Measurements from ENCODE around the gene ARFGAP1. TPM values are rescaled to one million over a fixed set of nuclear protein-coding genes. Genes with fewer than 3 reads are reported as not detected.
"Not testable (repeated sequence)": the region's sequence is repeated elsewhere in the genome, so short reads cannot be mapped to it uniquely, and the experiment has no call there.

ARFGAP1 gene
- total and polyA plus RNA-seq, 2 donors, result 53.1 to 56.3 TPM

DNA sequence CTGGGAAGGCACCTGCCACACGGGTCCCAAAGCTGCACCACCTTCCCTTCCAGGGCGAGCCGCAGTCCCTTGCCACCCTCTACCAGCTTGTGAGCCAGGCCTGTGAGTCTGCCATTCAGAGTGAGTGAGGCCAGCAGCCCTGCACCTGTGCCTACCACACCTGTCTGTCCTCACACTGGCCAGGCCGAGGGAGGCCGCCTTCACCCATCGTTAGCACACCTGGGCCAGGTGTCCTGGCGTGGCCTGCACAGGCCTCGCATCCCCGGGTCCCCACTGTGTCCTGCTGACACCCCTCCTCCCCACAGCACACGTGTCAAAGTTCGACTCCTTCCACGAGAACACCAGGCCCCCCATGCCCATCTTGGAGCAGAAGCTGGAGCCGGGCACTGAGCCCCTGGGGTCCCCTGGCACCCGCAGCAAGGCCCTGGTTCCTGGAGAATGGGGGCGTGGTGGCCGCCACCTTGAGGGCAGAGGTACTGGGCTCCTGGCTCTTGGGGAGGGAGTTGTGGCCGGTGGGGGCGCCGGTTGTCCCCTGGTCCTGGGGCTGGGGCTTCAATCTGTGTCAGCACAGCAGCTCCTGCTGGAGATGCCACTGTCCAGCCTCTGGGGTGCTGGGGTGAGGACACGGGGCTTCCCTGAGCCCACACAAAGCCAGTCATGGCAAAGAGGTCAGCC lies 55.5 kb downstream of the ARFGAP1 start:
- Histone ChIP-seq H3K4me3 (ENCODE audit: low read depth, low read length) (no peak overlapping the region), H3K27ac (ENCODE audit: low read depth) (no peak overlapping the region), H3K4me1 (ENCODE audit: insufficient read depth) (no peaks in the 10 kb centered on the region), H3K36me3 (ENCODE audit: insufficient read depth) (no peaks in the 10 kb centered on the region)
- 82% methylated on average over 20 of the region's 20 CpGs for WGBS
- DNase-seq (ENCODE audit: extremely low spot score), result no peak

- H3K4me1 ChIP-seq (ENCODE audit: insufficient read depth), result no peaks in the 10 kb centered on the region
- no peak overlapping the region for H3K27ac ChIP-seq (ENCODE audit: low read depth)
- 62% methylated on average over 21 of the region's 21 CpGs for WGBS
- DNase-seq (ENCODE audit: extremely low spot score), result no peak
- H3K36me3 ChIP-seq (ENCODE audit: insufficient read depth), result no peaks in the 10 kb centered on the region
- no peak overlapping the region for H3K4me3 ChIP-seq (ENCODE audit: low read depth, low read length)
These were observed 56.2 kb downstream of the ARFGAP1 start for GRCh38 chr20:63328718-63329275.

- H3K4me3 ChIP-seq (ENCODE audit: low read depth, low read length), result no peak overlapping the region
- no peak overlapping the region for H3K27ac ChIP-seq (ENCODE audit: low read depth)
- no peaks in the 10 kb centered on the region for H3K36me3 ChIP-seq (ENCODE audit: insufficient read depth)
- no peak for DNase-seq (ENCODE audit: extremely low spot score)
- WGBS, result 87% methylated on average over 18 of the region's 18 CpGs
- H3K4me1 ChIP-seq (ENCODE audit: insufficient read depth), result no peaks in the 10 kb centered on the region
These were observed 56.9 kb downstream of the ARFGAP1 start for GRCh38 chr20:63329331-63330083.

GRCh38 chr20:63330084-63330760 lies 57.6 kb downstream of the ARFGAP1 start:
- no peaks in the 10 kb centered on the region for H3K4me1 ChIP-seq (ENCODE audit: insufficient read depth)
- H3K27ac ChIP-seq (ENCODE audit: low read depth), result no peak overlapping the region
- WGBS, result 73% methylated on average over 20 of the region's 20 CpGs
- no peak for DNase-seq (ENCODE audit: extremely low spot score)
- H3K36me3 ChIP-seq (ENCODE audit: insufficient read depth), result no peaks in the 10 kb centered on the region
- no peak overlapping the region for H3K4me3 ChIP-seq (ENCODE audit: low read depth, low read length)

DNA sequence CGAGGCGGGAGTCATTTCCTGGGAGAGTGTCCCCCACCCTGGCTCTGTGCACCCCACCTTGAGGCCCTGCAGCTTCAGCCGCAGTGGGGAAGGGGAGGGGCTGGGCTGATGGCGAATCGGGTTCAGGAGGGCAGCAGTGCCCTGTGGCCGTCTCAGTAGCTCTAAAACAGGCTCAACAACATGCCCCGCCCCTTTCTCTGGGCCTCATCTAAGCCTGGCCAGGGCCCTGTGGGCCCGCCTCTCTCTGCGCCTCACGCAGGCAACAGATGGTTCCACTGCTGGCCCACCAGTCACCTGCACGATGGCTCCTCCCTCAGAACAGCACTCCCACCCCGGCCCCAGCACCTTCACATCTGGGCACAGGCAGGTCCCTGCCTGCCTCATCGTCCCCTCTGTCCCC lies 58.3 kb downstream of the ARFGAP1 start:
- H3K36me3 ChIP-seq (ENCODE audit: insufficient read depth), result no peaks in the 10 kb centered on the region
- no peak overlapping the region for H3K4me3 ChIP-seq (ENCODE audit: low read depth, low read length)
- H3K27ac ChIP-seq (ENCODE audit: low read depth), result no peak overlapping the region
- 36% methylated on average over 13 of the region's 13 CpGs for WGBS
- no peak for DNase-seq (ENCODE audit: extremely low spot score)
- no peaks in the 10 kb centered on the region for H3K4me1 ChIP-seq (ENCODE audit: insufficient read depth)

- Histone ChIP-seq H3K27ac (ENCODE audit: low read depth) (no peak overlapping the region), H3K36me3 (ENCODE audit: insufficient read depth) (no peaks in the 10 kb centered on the region), H3K4me1 (ENCODE audit: insufficient read depth) (no peaks in the 10 kb centered on the region), H3K4me3 (ENCODE audit: low read depth, low read length) (no peak overlapping the region)
- no peak for DNase-seq (ENCODE audit: extremely low spot score)
- WGBS, result 97% methylated on average over 8 of the region's 8 CpGs
These were observed 59.3 kb downstream of the ARFGAP1 start for GRCh38 chr20:63331741-63332400.

DNA sequence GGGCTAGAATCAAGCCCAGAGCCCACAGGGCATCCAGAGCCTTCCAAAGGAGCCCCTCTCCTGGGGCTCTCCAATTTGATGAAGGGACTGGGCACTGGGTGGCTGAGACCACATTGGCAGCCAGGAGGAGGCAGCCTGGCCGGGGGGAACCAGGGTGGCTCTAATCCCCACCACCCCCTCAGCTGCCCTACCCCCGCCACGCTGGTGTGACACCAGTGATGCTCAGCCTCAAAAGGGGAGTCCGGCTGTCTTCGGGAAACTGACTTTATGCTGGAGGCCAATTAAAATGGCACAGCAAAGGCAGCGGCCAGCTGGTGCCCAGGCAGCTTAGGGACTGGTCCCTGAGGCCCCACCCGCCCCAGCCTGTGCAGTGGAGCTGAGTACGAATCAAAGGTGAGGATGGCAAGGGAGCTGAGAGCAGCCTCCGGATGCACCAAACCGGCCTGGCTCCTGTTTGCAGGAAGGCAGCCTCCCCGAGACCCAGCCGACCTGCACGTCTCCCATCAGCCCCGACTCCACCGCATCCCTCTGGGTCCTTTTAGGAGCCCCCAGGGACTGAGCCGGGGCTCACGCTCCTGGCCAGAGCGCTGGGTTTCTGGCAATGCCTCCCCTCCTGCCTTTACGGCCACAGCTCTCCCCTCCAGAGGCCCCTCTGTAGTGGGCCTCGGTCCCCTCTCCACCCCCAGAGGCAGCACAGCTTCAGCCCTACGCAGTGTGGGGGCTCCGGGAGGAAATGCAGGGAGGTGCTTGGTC lies 60.1 kb downstream of the ARFGAP1 start:
- DNase-seq (ENCODE audit: extremely low spot score), result no peak
- no peaks in the 10 kb centered on the region for H3K36me3 ChIP-seq (ENCODE audit: insufficient read depth)
- H3K4me1 ChIP-seq (ENCODE audit: insufficient read depth), result no peaks in the 10 kb centered on the region
- H3K27ac ChIP-seq (ENCODE audit: low read depth), result no peak overlapping the region
- no peak overlapping the region for H3K4me3 ChIP-seq (ENCODE audit: low read depth, low read length)
- 70% methylated on average over 22 of the region's 22 CpGs for WGBS

DNA sequence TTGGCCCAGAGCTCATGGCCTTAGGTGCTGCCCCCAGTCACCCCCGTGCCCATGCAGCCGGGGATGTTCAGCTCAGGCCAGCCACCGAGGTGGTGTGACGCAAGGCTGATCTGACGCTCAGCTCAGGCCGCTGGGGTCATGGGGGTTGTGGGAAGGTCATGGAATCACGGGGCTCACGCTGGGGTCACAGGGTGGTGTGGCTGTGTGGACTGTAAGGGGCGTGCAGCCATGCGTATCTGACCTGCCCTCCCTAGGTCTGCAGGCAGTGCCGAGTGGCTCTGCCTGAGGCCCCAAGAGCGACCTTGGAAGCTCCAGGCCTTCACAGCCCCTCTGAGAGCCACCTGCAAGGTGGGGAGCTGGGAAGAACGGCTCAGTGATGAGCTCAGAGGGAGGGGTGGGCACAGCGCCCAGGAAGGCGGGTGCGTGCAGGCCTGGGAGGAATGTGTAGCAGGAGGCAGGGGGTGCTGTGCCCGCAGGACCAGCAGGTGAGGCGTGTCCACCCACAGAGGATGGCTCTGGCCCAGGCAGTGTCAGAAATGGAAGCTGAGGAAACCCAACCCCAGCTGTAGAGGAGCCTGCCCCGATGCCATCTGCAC lies 60.7 kb downstream of the ARFGAP1 start:
- no peak overlapping the region for H3K27ac ChIP-seq (ENCODE audit: low read depth)

GRCh38 chr20:63334356-63334755 lies 61.7 kb downstream of the ARFGAP1 start:
- H3K27ac ChIP-seq (ENCODE audit: low read depth), result no peak overlapping the region
- H3K36me3 ChIP-seq (ENCODE audit: insufficient read depth), result no peaks in the 10 kb centered on the region
- WGBS, result 93% methylated on average over 8 of the region's 8 CpGs
- no peaks in the 10 kb centered on the region for H3K4me1 ChIP-seq (ENCODE audit: insufficient read depth)
- H3K4me3 ChIP-seq (ENCODE audit: low read depth, low read length), result no peak overlapping the region
- no peak for DNase-seq (ENCODE audit: extremely low spot score)

More for the DNA sequence above, 60.7 kb downstream of the ARFGAP1 start:
- no peaks in the 10 kb centered on the region for H3K4me1 ChIP-seq (ENCODE audit: insufficient read depth)
- no peaks in the 10 kb centered on the region for H3K36me3 ChIP-seq (ENCODE audit: insufficient read depth)
- DNase-seq (ENCODE audit: extremely low spot score), result no peak
- 78% methylated on average over 19 of the region's 19 CpGs for WGBS
- no peak overlapping the region for H3K4me3 ChIP-seq (ENCODE audit: low read depth, low read length)

GRCh38 chr20:63335060-63335459 lies 62.4 kb downstream of the ARFGAP1 start:
- H3K4me3 ChIP-seq (ENCODE audit: low read depth, low read length); DNase-seq (ENCODE audit: extremely low spot score); H3K4me1 ChIP-seq (ENCODE audit: insufficient read depth); H3K36me3 ChIP-seq (ENCODE audit: insufficient read depth); H3K27ac ChIP-seq (ENCODE audit: low read depth): not testable (repeated sequence)
- WGBS, result 96% methylated on average over 9 of the region's 9 CpGs

DNA sequence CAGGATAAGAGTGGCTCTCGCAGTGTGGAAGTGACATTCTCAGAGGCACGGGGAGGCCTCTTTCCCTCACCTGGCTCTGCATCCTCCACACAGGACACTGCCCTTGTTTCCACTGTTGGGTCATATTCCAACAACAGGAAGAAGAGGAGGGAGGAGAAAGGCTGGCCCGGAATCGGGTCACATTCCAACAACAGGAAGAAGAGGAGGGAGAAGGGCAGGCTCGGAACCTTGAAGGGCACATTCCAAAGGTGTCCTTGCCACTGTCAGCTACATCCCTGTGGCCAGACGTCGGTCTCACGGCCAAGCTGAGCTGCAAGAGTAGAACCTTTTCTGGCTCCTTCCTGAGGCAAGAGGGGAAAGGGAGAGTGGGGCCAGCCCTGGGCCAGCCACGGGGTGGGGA lies 63.1 kb downstream of the ARFGAP1 start:
- DNase-seq (ENCODE audit: extremely low spot score), result no peak
- Histone ChIP-seq H3K4me3 (ENCODE audit: low read depth, low read length) (no peak overlapping the region), H3K4me1 (ENCODE audit: insufficient read depth) (no peaks in the 10 kb centered on the region), H3K27ac (ENCODE audit: low read depth) (no peak overlapping the region), H3K36me3 (ENCODE audit: insufficient read depth) (no peaks in the 10 kb centered on the region)
- WGBS, result 43% methylated on average over 9 of the region's 9 CpGs

DNA sequence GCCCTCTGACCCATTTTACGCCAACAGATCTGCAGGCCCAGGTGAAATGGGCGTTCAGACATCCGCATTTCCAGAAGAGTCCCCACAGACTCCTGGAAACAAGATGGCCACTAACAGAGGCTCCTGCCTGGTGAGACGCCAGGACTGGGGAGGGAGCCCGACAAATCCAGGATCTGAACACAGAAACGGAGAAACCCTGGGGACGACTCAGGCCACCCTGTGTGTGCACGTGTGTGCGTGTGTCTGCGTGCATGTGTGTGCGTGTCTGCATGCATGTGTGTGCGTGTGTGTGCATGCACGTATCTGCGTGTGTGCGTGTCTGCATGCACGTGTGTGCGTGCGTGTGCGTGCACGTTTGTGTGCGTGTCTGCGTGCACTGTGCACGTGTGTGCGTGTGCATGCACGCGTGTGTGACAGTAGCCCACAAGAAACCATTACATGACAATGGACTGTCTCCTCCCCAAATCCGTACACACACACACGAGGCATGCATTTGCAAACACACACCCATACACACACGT lies 63.7 kb downstream of the ARFGAP1 start:
- no peak overlapping the region for H3K4me3 ChIP-seq (ENCODE audit: low read depth, low read length)
- no peaks in the 10 kb centered on the region for H3K36me3 ChIP-seq (ENCODE audit: insufficient read depth)
- no peak overlapping the region for H3K27ac ChIP-seq (ENCODE audit: low read depth)
- no peaks in the 10 kb centered on the region for H3K4me1 ChIP-seq (ENCODE audit: insufficient read depth)
- no peak for DNase-seq (ENCODE audit: extremely low spot score)
- 89% methylated on average over 29 of the region's 29 CpGs for WGBS
